SK-N-SH treated with all-trans-retinoic acid at 6 μM for 48 hours (cell line): ENCODE measurements around the gene TAP1.

ENCODE experiments used
- BACH2 ChIP-seq: fragments of 250-450 bp; sonication (Bioruptor Pico); IDR thresholded peaks from 2 replicates; pipeline ENCODE4 v1.9.0; 2021; ENCODE audit warnings: mild to moderate bottlenecking, borderline replicate concordance
- OSR1 ChIP-seq: fragments of 250-450 bp; sonication (Bioruptor Pico); IDR thresholded peaks from 2 replicates; pipeline ENCODE4 v1.8.0; 2022; ENCODE audit warnings: moderate library complexity, mild to moderate bottlenecking, inconsistent platforms

GRCh38 chr6:32862725-32863124 lies 9.2 kb upstream of the TAP1 start:
- TF ChIP-seq OSR1 (no peak), BACH2 (no peak)
